ENCODE results near the gene ADGRV1. TPM values are rescaled to one million over a fixed set of nuclear protein-coding genes. Genes with fewer than 3 reads are reported as not detected.

Gene ADGRV1
- total RNA-seq, 1 donor, result 0.18 TPM

- no peak overlapping the region for H3K4me3 ChIP-seq (ENCODE audit: low read depth, low read length)
- TF ChIP-seq, protein P1, sequence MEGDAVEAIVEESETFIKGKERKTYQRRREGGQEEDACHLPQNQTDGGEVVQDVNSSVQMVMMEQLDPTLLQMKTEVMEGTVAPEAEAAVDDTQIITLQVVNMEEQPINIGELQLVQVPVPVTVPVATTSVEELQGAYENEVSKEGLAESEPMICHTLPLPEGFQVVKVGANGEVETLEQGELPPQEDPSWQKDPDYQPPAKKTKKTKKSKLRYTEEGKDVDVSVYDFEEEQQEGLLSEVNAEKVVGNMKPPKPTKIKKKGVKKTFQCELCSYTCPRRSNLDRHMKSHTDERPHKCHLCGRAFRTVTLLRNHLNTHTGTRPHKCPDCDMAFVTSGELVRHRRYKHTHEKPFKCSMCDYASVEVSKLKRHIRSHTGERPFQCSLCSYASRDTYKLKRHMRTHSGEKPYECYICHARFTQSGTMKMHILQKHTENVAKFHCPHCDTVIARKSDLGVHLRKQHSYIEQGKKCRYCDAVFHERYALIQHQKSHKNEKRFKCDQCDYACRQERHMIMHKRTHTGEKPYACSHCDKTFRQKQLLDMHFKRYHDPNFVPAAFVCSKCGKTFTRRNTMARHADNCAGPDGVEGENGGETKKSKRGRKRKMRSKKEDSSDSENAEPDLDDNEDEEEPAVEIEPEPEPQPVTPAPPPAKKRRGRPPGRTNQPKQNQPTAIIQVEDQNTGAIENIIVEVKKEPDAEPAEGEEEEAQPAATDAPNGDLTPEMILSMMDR (IDR thresholded peaks at IDR 0.05; ENCODE audit: insufficient read depth, low read length), result no peak
- DNase-seq (ENCODE audit: low read depth), result no peak
Measured at GRCh38 chr5:91069364-91069763, 510.8 kb downstream of the ADGRV1 start.

GRCh38 chr5:91070761-91071550 is 512.4 kb downstream of the ADGRV1 start:
- no peak overlapping the region for H3K4me3 ChIP-seq (ENCODE audit: low read depth, low read length)
- TF ChIP-seq, protein P1 (IDR thresholded peaks at IDR 0.05; ENCODE audit: insufficient read depth, low read length), result no peak
- DNase-seq (ENCODE audit: low read depth), result no peak

DNA sequence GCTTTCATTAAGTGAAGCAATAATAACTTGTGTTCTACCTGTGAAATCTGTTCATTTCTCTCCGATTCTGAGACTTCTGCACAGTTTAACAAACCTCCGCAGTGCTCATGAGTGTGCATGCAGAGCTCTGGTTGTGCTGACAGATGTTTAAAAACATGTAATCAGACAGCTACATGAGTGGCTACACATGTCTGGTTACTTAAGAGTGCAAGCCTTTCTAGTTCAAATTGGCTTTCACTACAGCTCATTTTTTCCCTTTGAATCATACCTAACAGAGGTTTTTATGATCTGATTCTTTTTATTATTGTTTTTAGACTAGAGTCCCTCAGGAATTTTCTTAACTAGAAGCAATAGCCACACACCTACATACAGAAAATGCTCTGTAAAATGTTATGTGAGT is 514.3 kb downstream of the ADGRV1 start:
- peak; percentile 68 for DNase-seq (ENCODE audit: low read depth)
- TF ChIP-seq, protein P1 (IDR thresholded peaks at IDR 0.05; ENCODE audit: insufficient read depth, low read length), result no peak
- no peak overlapping the region for H3K4me3 ChIP-seq (ENCODE audit: low read depth, low read length)

- peak; percentile 90 for DNase-seq (ENCODE audit: low read depth)
- H3K4me3 ChIP-seq (ENCODE audit: low read depth, low read length), result no peak overlapping the region
- TF ChIP-seq, protein P1 (IDR thresholded peaks at IDR 0.05; ENCODE audit: insufficient read depth, low read length), result peak; percentile 20
Measured at GRCh38 chr5:91074615-91075014, 516.0 kb downstream of the ADGRV1 start.

GRCh38 chr5:91076138-91076537 is 517.5 kb downstream of the ADGRV1 start:
- no peak for DNase-seq (ENCODE audit: low read depth)
- TF ChIP-seq, protein P1 (IDR thresholded peaks at IDR 0.05; ENCODE audit: insufficient read depth, low read length), result no peak
- H3K4me3 ChIP-seq (ENCODE audit: low read depth, low read length), result no peak overlapping the region

DNA sequence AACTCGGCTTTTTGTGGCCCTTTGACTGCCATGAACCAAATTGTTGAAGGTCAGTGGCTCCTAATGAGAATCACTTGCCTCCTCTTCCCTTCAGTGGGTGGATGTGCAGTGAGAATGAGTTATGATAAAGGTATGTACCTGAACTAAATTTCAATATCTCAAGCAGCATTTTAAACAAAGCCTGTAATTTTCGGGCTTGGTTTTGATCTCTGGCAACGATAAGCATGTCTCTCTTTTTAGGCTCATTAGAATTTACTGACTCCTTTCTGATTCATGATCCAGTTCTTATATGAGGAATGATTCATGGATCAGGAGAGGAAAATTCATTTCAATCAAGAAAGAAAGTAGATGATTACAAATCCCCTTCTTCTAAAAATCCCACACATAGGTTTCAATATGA is 519.0 kb downstream of the ADGRV1 start:
- H3K4me3 ChIP-seq (ENCODE audit: low read depth, low read length), result no peak overlapping the region
- TF ChIP-seq, protein P1 (IDR thresholded peaks at IDR 0.05; ENCODE audit: insufficient read depth, low read length), result no peak
- DNase-seq (ENCODE audit: low read depth), result no peak
